HepG2 (cell line): ENCODE data around the gene SRBD1. TPM values are rescaled to one million over a fixed set of nuclear protein-coding genes. Genes with fewer than 3 reads are reported as not detected.

Experiments
- ATF5 ChIP-seq: sonication (generic); formaldehyde crosslinking; IDR thresholded peaks from 2 replicates; pipeline ENCODE4 v1.4.0; 2020; ENCODE audit warnings: mild to moderate bottlenecking, low read depth, missing genetic modification reagents
- BATF2 ChIP-seq: sonication (generic); formaldehyde crosslinking; IDR thresholded peaks from 2 replicates; pipeline ENCODE4 v1.8.0; 2022; ENCODE audit warnings: mild to moderate bottlenecking, missing genetic modification reagents, moderate library complexity
- BCL6 ChIP-seq: IDR thresholded peaks from 2 replicates; pipeline ENCODE4 v1.6.1; 2016; ENCODE audit warnings: missing genetic modification reagents, missing compliant biosample characterization
- EHMT2 ChIP-seq: fragments of 200-600 bp; sonication (generic); IDR thresholded peaks from 2 replicates; pipeline ENCODE4 v1.7.0; 2017; ENCODE audit warnings: antibody characterized with exemption, low read depth, low read length, borderline replicate concordance
- ELK4 ChIP-seq: sonication (generic); formaldehyde crosslinking; IDR thresholded peaks from 2 replicates; pipeline ENCODE4 v1.9.0; 2021; ENCODE audit warnings: missing genetic modification reagents, borderline replicate concordance
- GRHL1 ChIP-seq: sonication (generic); formaldehyde crosslinking; conservative IDR thresholded peaks from 2 replicates; pipeline ENCODE4 v1.8.0; 2022; ENCODE audit warnings: missing genetic modification reagents
- HDAC1 ChIP-seq: sonication (generic); formaldehyde crosslinking; IDR thresholded peaks from 2 replicates; pipeline ENCODE4 v1.5.1; 2020; ENCODE audit warnings: mild to moderate bottlenecking, missing genetic modification reagents
- KAT2B ChIP-seq: fragments of 150-350 bp; IDR thresholded peaks from 2 replicates; pipeline ENCODE4 v1.6.1; 2014; ENCODE audit warnings: low read depth, low read length, borderline replicate concordance
- KLF9 ChIP-seq: IDR thresholded peaks from 2 replicates; pipeline ENCODE4 v1.6.1; 2016; ENCODE audit warnings: low read depth
- MEIS2 ChIP-seq: sonication (generic); formaldehyde crosslinking; IDR thresholded peaks from 2 replicates; pipeline ENCODE4 v1.9.0; 2021; ENCODE audit warnings: mild to moderate bottlenecking, missing genetic modification reagents
- NFRKB ChIP-seq: fragments of 450-650 bp; IDR thresholded peaks from 2 replicates; pipeline ENCODE4 v1.6.1; 2017
- NR2F1 ChIP-seq, 2 experiments: fragments of 450-650 bp in 1 of 2; formaldehyde crosslinking in 1 of 2; IDR thresholded peaks; 2 replicates each; pipeline versions ENCODE4 v1.5.0 to v1.6.1; 2016 to 2020; ENCODE audit warnings: mild to moderate bottlenecking in 1 of 2, missing compliant biosample characterization in 1 of 2, missing genetic modification reagents in 1 of 2, moderate library complexity in 1 of 2
- PTBP1 ChIP-seq: fragments of 200-400 bp; formaldehyde crosslinking; IDR thresholded peaks from 2 replicates; pipeline ENCODE4 v1.6.1; 2018; ENCODE audit warnings: low read length, low read depth; ENCODE audit not compliant: poor library complexity, severe bottlenecking
- RAD21 ChIP-seq: fragments of 450-650 bp; formaldehyde crosslinking; IDR thresholded peaks from 2 replicates; pipeline ENCODE4 v1.5.0; 2020; ENCODE audit warnings: mild to moderate bottlenecking
- RORA ChIP-seq: sonication (generic); formaldehyde crosslinking; IDR thresholded peaks from 2 replicates; pipeline ENCODE4 v1.5.0; 2020; ENCODE audit warnings: mild to moderate bottlenecking, missing genetic modification reagents, moderate library complexity
- SALL1 ChIP-seq: sonication (generic); formaldehyde crosslinking; IDR thresholded peaks from 2 replicates; pipeline ENCODE4 v1.8.0; 2022; ENCODE audit warnings: mild to moderate bottlenecking, missing genetic modification reagents
- SMARCC2 ChIP-seq: fragments of 450-650 bp; IDR thresholded peaks from 2 replicates; pipeline ENCODE4 v1.6.1; 2017; ENCODE audit warnings: antibody characterized with exemption, mild to moderate bottlenecking
- TEAD3 ChIP-seq: optimal IDR thresholded peaks from 2 replicates; pipeline ENCODE3; 2016; ENCODE audit warnings: borderline replicate concordance
- TIGD3 ChIP-seq: sonication (generic); formaldehyde crosslinking; IDR thresholded peaks from 2 replicates; pipeline ENCODE4 v1.5.1; 2020; ENCODE audit warnings: mild to moderate bottlenecking, missing genetic modification reagents, borderline replicate concordance
- ZNF138 ChIP-seq: sonication (generic); formaldehyde crosslinking; IDR thresholded peaks from 2 replicates; pipeline ENCODE4 v1.5.0; 2020; ENCODE audit warnings: mild to moderate bottlenecking, low read depth, missing genetic modification reagents
- ZNF207 ChIP-seq: fragments of 450-650 bp; IDR thresholded peaks from 2 replicates; pipeline ENCODE4 v1.6.1; 2016; ENCODE audit warnings: antibody characterized with exemption, borderline replicate concordance
- ZNF224 ChIP-seq: sonication (generic); formaldehyde crosslinking; IDR thresholded peaks from 2 replicates; pipeline ENCODE4 v1.5.0; 2020; ENCODE audit warnings: mild to moderate bottlenecking, missing genetic modification reagents
- ZNF513 ChIP-seq: sonication (generic); formaldehyde crosslinking; conservative IDR thresholded peaks from 2 replicates; pipeline ENCODE4 v1.5.0; 2020; ENCODE audit warnings: missing genetic modification reagents
- polyA plus RNA-seq, 8 experiments: library from polyadenylated mRNA; depleted of rRNA in 3 of 8; stranded (reverse) in 7 of 8; unstranded in 1 of 8; fragments of >200 nt; fragmentation: Illumina TruSeq in 4 of 8; extraction: Trizol in 4 of 8; gene quantifications; 2 replicates each; pipeline versions ENCODE4 v1.2.1 to v1.2.3, GENCODE V29; 2011 to 2016; ENCODE audit warnings: low read depth in 4 of 8, missing spikeins in 1 of 8, mixed read lengths in 1 of 8; ENCODE audit not compliant: insufficient read depth in 1 of 8
- total RNA-seq, 5 experiments: library from RNA; depleted of rRNA; stranded (reverse); fragments of >200 nt; fragmentation: Illumina TruSeq; extraction: Trizol; gene quantifications; 2 replicates each; pipeline ENCODE4 v1.2.3, GENCODE V29; 2016; ENCODE audit warnings: low read depth in 1 of 5

Gene SRBD1
- total and polyA plus RNA-seq, 2 of the 13 experiments (the other 11 are each of a cell fraction or from before 2014, with no cell fraction given): 3.2 to 23.9 TPM

GRCh38 chr2:45373534-45373933, 237.5 kb downstream of the SRBD1 start (continued):
- TF ChIP-seq ZNF138 (CRISPR knock-in tag): no peak
- TF ChIP-seq ATF5: no peak
- no peak for TF ChIP-seq MEIS2 (CRISPR knock-in tag)
- no peak for TF ChIP-seq KLF9 (CRISPR knock-in tag)
- TF ChIP-seq BATF2: no peak
- TF ChIP-seq TIGD3 (CRISPR knock-in tag): no peak
- TF ChIP-seq TEAD3 (CRISPR knock-in tag): peak; percentile 80
- TF ChIP-seq GRHL1 (CRISPR knock-in tag): no peak
- no peak for TF ChIP-seq PTBP1
- TF ChIP-seq SALL1 (CRISPR knock-in tag): peak; percentile 75; the same call in 1 of the 2 replicates
- TF ChIP-seq EHMT2: 0 out of 2 replicates have a peak, but pooled peaks have one; percentile 23
- TF ChIP-seq SMARCC2: no peak
- peak; percentile 96 for TF ChIP-seq BCL6 (CRISPR knock-in tag)
- TF ChIP-seq NFRKB: no peak
- no peak for TF ChIP-seq RORA (CRISPR knock-in tag)
- no peak for TF ChIP-seq ELK4 (CRISPR knock-in tag)
- peak; percentile 39; the same call in 1 of the 2 replicates for TF ChIP-seq KAT2B
- no peak for TF ChIP-seq ZNF207
- TF ChIP-seq RAD21 (CRISPR knock-in tag): no peak
- TF ChIP-seq ZNF513 (CRISPR knock-in tag): no peak
- peak; percentile 84 for TF ChIP-seq HDAC1 (CRISPR knock-in tag)
- TF ChIP-seq NR2F1 (CRISPR knock-in tag; IDR thresholded peaks at IDR 0.05): peak; percentile 54 to 74; a peak in 3 of 4 replicates
- TF ChIP-seq ZNF224 (CRISPR knock-in tag): no peak
